Measurements from ENCODE around the gene MPDZ.

The MPDZ gene

GRCh38 chr9:13083963-13084528 lies 195.4 kb downstream of the MPDZ start:
- CTCF ChIA-PET: interaction anchor here (1.4 kb wide), 1 partner anchor 56 kb away, joined by 3 read pairs; no protein-coding TSS in a partner anchor
- no peak for DNase-seq (ENCODE audit: extremely low spot score)
- POLR2A ChIA-PET: no interaction called here
- no peak for TF ChIP-seq CTCF (IDR thresholded peaks at IDR 0.05; ENCODE audit: control extremely low read depth, extremely low read depth, low read depth, missing control alignments)

- no peak for TF ChIP-seq CTCF (IDR thresholded peaks at IDR 0.05; ENCODE audit: control extremely low read depth, extremely low read depth, low read depth, missing control alignments)
- CTCF ChIA-PET: no interaction called here
- POLR2A ChIA-PET: no interaction called here
- DNase-seq (ENCODE audit: extremely low spot score): no peak
Measured at GRCh38 chr9:13083366-13083765, 196.1 kb downstream of the MPDZ start.

- no peak for TF ChIP-seq CTCF (IDR thresholded peaks at IDR 0.05; ENCODE audit: control extremely low read depth, extremely low read depth, low read depth, missing control alignments)
- POLR2A ChIA-PET: no interaction called here
- CTCF ChIA-PET: interaction anchor here (1.3 kb wide), 1 partner anchor 9 kb away, joined by 3 read pairs; no protein-coding TSS in a partner anchor
- DNase-seq (ENCODE audit: extremely low spot score): no peak
Measured at GRCh38 chr9:13082796-13083195, 196.7 kb downstream of the MPDZ start.

- ChIA-PET CTCF (interaction anchor here (1.2 to 3.4 kb wide), 2 partner anchors 12 to 17 kb away, joined by 5 to 18 read pairs; no protein-coding TSS in a partner anchor), POLR2A (no interaction called here)
- DNase-seq (ENCODE audit: extremely low spot score): no peak
- no peak for TF ChIP-seq CTCF (IDR thresholded peaks at IDR 0.05; ENCODE audit: control extremely low read depth, extremely low read depth, low read depth, missing control alignments)
Measured at GRCh38 chr9:13078164-13078563, 201.3 kb downstream of the MPDZ start.

GRCh38 chr9:13076616-13077015 lies 202.9 kb downstream of the MPDZ start:
- POLR2A ChIA-PET: no interaction called here
- CTCF ChIA-PET: interaction anchor here (0.8 to 3.4 kb wide), 2 partner anchors 12 to 14 kb away, joined by 3 to 18 read pairs; no protein-coding TSS in a partner anchor
- DNase-seq (ENCODE audit: extremely low spot score): no peak
- no peak for TF ChIP-seq CTCF (IDR thresholded peaks at IDR 0.05; ENCODE audit: control extremely low read depth, extremely low read depth, low read depth, missing control alignments)

GRCh38 chr9:13071921-13072320 lies 207.6 kb downstream of the MPDZ start:
- no peak for TF ChIP-seq CTCF (IDR thresholded peaks at IDR 0.05; ENCODE audit: control extremely low read depth, extremely low read depth, low read depth, missing control alignments)
- no peak for DNase-seq (ENCODE audit: extremely low spot score)
- ChIA-PET POLR2A (no interaction called here), CTCF (interaction anchor here (0.8 to 1.5 kb wide), 3 partner anchors 38 to 90 kb away, joined by 3 read pairs; no protein-coding TSS in a partner anchor)

All from GM10248 (cell line).